ENCODE results near the gene SNX14.

The SNX14 gene

DNA sequence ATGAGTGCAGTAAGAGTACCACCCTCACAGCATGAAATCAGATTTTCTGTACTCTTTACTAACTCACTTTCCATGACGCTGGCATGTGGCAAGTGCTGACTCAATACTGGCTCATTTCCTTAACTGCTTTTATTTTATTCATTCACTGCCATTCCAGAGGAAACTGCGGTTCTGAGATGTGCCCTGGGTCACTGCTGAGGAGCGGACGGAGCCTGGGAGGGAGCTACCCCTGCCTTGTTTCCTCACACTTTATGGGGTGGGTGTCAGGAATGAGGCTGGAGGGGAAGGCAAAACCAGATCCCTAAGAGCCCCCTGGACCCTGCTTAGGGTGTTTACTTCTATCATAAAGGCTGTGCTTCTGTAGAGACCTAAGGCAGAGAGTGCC lies 129.4 kb downstream of the SNX14 start:
- DNase-seq (ENCODE audit: low spot score), result no peak

DNA sequence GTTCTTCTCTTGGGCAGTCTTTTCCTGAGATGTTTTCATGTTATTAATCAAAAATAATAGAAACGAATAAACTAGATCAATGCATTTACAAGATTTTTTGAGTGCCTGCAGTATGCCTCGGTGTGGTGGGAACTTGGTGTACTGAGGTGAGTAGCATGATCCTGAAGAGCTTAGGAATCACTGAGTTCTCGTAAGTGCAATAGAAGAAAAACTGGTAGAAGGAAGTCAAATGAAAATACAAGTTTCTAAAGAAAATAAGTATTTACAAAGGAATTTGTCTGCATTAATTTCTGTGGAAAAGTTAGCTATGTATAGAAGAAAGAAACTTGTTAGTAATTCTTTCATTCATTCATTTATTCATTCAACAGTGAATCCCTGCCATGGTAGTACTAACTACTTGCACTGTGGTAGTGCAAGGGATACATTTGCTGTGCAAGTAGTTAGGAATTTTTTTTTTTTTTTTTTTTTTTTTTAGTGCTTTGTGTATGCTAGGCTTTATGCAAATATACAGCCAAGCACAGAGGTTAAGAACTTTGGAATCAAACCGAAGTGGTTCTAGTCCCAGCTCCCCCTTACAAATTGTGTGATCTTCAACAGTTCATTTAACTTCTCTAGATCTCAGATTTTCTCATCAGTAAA lies 129.9 kb downstream of the SNX14 start:
- DNase-seq (ENCODE audit: low spot score), result no peak

DNA sequence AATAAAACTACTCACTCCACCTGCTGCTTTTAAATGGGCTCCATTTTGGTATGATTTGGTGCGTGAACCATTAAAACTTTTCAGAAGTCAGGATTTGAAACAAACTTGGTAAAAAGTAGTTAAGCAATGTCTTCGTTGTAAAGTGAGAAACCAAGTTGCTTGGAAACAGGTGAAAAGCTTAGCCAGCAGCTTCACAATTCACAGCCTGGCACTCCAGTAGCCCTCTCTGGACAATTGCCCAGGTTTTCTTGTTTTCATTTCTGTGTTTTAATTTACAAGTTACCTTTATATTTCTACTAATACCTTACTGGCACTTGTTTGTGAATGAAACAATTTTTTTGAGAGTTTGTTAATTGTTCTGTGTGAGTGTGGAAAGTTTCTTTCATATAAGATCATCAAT lies 131.0 kb downstream of the SNX14 start:
- DNase-seq (ENCODE audit: low spot score), result no peak

DNA sequence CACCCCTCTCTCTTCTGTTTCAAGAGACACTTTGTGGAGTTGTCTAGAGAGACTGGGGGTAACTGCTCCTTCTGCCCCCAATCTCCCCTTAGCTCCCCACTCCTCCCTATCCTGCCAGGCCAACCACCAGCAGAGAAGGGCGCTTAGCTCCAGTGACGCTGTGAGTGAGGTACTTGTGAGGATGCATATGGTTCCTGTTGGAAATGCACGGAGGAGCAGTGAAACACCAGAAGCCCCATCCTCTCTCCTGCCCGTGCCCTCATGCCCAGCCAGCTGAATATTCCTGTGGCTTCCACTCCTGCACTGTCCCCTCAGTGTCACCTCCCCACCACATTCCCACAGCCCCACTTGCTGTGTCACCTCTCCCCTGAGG lies 131.9 kb downstream of the SNX14 start:
- DNase-seq (ENCODE audit: low spot score), result no peak

DNA sequence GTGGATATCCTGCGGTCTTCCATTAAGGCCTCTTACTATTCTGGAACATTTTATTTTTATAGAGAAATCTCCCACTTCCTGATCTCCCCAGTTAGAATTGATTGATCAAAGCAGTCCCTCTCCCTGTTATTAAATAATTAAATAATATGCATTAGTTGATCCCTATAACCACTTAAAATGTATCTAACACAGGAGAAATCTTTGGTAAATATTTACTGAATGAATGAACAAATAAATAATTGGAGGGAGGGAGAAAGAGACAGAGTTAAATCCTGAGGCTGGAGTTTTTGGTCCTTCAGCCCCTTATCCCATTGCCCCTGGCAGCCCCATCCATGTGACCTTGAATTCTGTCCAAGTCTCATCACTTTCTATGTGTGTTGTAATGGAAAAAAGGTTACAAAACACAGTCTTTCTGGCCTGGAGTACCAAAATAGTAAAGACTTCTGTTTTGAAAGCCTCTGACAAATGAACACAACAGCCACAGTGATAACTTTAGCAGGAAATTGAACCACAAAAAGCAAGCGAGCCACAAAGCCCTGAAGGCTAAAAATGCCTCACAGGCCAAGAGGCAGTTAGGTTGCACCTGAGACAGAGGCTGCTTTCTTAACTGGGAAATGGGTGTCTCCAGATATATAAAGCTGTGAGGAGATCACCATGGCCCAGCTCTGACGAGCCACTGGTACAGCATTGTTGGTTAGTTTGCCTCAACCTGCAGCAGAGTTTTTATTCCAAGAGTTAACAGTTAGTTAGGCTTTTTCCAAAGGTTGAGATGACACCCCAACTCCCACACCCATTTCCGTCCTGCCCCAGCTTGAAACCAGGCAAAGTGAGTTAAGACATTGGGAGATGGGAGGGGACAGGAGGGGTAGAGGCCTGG lies 132.5 kb downstream of the SNX14 start:
- DNase-seq (ENCODE audit: low spot score), result no peak

DNA sequence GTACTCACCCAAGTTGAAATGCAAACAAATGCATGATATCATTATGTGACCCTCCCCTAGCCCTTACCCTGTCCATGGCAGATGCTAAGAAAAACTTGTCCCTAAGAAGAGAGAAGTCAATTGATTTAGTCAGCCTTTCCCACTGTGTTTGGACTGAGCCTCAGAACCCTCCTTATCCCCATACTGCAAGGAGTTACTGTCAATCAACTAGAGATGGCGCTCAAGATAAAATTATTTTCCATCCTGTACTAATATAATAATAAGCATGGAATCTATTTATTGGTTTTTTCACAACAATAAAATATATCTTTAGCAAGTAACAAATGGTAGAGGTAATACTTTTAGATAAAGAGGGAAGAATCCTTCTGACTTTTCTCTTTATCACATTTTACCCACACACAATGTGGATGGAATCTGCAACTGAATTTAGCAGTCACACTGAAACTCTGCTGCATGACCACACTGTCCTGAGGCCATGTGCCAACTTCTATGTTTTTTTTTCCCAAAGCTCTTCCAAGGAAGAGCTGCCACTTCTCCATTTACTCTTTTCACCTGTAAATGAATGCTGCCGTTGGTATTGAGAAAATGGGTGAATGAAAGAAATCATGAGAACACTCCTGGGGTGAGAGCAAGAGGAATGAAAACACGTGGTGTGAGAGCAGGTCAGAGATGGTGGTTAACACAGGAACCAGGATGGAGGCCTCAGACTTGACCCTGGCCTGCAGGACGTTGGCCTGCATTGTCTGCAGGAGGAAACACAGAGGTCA lies 133.3 kb downstream of the SNX14 start:
- DNase-seq (ENCODE audit: low spot score), result no peak

DNA sequence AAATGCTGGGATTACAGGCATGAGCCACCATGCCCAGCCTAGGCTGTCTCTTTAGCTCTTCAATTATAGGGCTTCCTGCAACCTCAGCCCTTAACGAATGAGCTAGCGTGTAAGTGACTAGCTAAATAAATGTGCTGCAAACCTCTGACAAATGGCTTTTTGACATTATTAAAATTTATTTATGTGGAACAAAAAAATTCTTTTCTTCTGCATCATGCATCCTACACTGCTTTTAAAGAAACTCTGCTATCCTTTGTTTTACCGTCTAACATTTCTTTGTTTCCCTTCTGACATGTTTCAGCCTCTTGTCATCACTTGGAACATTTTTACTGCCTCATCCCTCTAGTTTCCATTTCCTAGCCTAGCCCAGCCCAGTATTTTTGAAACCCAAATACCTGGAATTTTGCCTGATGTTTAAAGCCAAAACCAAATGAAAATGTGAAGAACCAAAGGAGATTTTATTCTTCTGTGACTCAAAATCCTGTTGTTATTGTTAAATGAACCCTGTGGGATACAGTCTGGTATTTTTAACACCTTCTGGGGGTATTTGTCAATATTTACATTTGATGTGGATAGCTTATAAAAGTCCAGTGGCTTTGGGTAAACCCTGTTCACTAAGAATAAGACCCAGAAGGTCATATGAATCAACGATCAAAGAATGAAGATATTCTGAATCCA lies 134.3 kb downstream of the SNX14 start:
- DNase-seq (ENCODE audit: low spot score), result no peak

DNA sequence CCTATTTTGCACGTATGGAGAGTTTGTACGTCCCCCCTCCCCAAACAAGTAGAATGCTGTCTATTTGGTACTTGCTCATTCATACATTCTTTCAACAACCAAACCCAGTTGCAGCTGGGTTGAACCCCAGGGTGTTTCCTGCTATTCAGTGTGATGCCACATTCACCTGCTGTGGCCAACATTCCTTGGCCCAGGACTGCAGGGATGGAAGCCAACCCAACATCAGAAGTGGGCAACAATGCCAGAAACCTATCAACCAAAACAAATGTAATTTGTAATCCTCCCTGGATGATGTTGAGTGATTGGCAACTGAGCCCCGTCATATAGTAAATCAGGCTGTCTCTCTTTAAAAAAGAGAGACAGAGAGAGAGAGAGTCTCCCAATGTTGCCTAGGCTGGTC lies 134.9 kb downstream of the SNX14 start:
- no peak for DNase-seq (ENCODE audit: low spot score)

DNA sequence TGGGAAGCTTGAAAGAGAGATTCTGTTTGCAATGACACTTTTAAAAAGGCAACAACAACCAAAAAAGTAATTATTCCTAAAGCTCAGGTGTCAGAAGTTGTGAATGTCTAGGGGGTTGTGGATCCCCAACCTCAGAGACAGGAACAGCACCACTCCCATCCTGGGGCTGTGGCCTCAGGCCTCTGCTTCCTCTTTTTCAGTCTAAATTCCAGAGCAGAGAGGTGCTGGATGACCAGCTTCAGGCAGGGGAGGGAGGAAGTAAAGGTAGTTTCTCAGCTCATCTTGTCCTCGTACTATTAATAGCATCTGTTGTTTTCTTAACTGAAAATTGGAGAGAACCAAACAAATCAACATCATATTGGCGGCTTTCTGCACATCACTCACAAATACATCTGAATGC lies 135.5 kb downstream of the SNX14 start:
- no peak for DNase-seq (ENCODE audit: low spot score)

DNA sequence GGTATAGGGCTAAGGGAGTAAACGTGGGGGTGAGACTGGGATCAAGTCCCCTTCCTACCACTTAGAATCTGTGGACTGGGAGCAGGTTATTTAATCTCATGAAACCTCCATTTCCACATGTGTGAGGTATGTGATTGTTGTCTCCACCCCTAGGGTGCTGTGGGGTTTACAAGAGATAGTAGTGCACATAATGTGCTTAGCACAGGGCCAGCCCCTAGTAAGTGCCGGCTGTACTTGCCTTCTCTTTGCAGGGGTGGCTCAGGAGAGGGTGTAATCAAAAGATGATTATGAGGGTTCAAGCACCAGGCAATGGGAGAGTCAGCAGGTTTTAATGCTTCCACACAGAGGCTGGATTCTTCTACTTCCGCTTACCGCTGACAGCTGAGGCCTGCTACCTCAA lies 136.9 kb downstream of the SNX14 start:
- DNase-seq (ENCODE audit: low spot score), result no peak

Measured in HuH-7 (cell line).